ENCODE results near the gene PAGR1.

DNA sequence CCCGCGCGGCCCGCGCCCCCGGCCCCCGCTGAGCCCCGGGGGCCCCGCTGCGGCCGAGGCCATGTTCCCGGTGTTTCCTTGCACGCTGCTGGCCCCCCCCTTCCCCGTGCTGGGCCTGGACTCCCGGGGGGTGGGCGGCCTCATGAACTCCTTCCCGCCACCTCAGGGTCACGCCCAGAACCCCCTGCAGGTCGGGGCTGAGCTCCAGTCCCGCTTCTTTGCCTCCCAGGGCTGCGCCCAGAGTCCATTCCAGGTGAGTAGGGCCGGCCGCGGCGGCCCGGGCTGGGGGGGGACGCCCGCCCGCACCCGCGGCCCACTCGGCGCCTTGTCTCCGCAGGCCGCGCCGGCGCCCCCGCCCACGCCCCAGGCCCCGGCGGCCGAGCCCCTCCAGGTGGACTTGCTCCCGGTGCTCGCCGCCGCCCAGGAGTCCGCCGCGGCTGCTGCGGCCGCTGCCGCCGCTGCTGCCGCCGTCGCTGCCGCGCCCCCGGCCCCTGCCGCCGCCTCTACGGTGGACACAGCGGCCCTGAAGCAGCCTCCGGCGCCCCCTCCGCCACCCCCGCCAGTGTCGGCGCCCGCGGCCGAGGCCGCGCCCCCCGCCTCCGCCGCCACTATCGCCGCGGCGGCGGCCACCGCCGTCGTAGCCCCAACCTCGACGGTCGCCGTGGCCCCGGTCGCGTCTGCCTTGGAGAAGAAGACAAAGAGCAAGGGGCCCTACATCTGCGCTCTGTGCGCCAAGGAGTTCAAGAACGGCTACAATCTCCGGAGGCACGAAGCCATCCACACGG lies 9.1 kb upstream of the PAGR1 start:
- TF ChIP-seq POLR2A (IDR thresholded peaks at IDR 0.05; ENCODE audit: low read length) = no peak
- TF ChIP-seq GATA1 (IDR thresholded peaks at IDR 0.05; ENCODE audit: low read depth, low read length) = no peak

Measured in erythroblast (primary cell).